T-helper 22 cell (primary cell): ENCODE data around the gene RNF144B.

Experiments used
- DNase-seq: peaks from one replicate; pipeline ENCODE4 v3.0.0-alpha.2; 2020; ENCODE audit warnings: low read depth

Gene RNF144B

DNA sequence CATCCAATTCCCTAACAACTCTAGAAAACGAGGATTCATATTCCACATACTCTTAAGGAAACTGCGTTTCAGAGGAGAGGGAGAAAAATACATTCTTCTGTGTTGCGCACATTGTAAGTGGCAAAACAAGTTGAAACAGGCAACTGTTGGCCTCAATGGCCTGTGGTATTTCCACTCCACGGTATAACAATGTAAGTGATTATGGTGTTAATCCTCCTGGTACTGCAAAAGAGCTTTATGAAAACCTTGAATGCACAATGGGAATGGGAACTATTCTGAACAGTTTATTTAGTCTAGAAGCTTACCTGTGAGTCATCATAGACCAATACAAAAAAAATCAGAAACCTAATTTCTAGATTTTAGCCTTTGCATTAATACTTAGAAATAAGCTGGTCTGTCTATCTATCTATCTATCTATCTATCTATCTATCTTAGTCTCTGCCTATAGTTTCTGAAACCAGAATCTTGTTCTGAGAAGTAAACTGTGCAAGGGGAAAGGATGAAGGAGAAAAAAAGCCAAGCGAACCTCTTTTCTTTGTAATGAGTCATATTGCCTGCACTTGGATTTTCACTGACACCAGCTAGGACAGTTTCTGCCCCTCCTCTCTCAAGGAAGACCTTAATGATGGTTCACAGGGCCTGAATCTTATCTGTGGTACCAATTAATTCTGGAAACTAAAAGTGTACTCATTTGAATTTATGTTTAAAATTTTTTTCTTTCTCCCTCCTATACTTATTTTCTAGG is 101.5 kb downstream of the RNF144B start:
- DNase-seq, result no peak

DNA sequence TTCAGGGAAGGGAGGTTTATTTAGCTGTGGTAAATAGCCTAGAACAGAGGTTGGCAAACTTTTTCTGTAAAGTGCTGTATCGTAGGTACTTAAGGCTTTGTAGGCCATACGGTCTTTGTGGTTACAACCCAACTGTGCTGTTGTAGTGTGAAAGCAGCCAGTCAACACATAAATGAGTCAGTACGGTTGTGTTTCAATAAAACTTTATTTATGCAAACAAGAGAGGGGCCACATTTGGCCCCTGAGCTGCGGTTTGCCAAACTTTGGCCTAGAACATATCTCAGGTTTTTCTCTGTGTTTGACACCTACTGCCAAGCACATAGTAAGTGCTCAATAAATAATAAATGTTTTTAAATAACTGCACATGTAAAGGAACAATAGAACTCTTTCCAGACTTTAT is 102.2 kb downstream of the RNF144B start:
- no peak for DNase-seq

GRCh38 chr6:18491308-18492045 is 104.3 kb downstream of the RNF144B start:
- no peak for DNase-seq

DNA sequence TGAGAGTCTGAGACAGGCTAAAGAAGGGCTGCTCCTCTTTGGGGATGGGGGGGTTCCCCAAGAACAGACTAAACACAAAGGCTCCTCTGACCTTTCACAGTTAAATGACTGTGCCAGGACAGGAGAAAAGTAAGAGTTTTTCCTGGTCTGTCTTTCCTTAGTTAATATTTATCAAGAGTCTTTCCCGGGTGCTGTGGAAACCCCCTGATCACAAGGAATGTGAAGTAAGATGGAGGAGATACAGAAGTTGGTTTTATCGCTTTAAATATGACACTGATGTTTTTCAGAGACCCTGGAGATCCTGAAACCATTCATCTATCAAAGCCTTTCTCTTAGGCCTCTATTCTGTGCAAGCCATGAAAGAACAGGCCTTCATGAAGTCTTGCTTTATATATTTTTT is 105.8 kb downstream of the RNF144B start:
- DNase-seq, result no peak

- DNase-seq, result no peak
Measured at GRCh38 chr6:18493382-18493891, 106.3 kb downstream of the RNF144B start.

DNA sequence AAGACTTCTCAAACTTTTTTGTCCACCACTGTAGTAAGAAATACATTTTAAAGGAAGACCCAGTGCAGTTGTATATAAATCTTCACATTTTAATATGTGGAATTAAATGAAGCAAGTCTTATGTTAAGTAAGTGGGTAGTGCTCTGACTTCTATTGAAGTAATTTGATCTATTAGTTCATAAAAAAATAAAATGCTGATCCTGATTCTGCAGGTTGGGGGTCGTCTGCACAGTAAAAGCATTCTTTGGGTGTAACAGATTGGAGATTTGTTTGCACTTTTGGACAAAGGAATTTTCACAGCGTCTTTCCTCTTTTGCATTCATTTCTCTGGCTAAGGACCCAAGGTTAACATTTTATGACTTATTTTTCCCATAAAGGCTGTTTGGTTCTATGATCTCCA is 106.8 kb downstream of the RNF144B start:
- no peak for DNase-seq

DNA sequence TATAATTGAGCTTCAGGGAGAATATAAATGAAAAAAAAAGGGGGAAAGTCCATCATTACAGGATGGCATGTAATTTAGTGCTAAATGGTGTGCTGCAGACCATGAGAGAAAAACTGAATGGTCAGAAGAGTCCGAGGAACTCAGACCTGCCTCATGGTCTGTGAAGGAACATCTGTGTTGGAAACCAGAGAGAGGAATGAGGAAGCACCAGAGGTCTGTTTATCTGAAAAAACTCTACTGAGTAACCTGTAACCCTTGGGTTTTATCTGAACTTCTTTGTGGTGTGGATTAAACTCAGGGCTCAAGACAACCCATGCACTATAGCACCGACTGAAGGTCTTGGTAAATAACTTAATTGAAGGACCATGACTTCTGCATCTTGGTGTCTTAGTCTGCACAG is 108.1 kb downstream of the RNF144B start:
- no peak for DNase-seq

DNA sequence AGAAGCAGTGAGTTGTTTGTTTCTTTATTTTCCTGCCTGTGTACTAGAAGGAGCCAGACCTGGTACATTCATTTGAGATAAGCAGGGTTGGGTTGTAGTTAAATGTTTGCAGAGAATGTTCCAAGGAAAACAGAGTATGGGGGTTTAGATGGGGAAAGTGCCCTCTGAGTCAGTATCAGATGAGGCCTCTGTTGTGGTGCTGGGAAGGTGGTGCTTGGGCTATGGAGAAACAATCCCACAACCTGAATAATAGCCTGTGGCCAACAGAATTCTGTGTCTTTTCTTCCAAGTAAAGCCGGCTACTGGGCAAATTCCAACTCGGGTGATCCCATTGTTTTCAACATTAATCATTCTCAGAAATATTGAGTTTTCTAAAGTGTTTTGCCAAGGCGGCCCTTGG is 109.3 kb downstream of the RNF144B start:
- DNase-seq, result no peak

GRCh38 chr6:18497006-18497405 is 109.9 kb downstream of the RNF144B start:
- DNase-seq, result no peak

DNA sequence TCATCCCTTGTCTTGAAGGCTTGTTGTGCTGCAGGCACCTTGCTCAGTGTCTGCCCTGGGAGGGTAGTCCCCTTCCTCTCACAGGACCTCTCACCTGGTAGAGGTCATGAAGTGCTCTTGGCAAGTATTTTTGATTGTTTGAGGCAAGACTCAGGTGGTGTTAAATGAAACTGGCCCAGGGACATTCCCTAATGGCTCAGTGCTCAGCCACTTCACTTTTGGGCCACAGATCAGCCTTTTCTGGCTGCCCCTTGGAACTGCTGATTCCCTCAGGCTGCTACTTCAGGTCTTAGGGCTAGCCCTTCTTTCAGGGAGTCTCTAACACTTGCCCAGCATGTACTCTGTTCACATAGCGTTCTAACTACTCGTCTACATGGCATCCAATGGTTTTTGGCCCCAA is 111.3 kb downstream of the RNF144B start:
- no peak for DNase-seq

GRCh38 chr6:18500921-18501662 is 113.9 kb downstream of the RNF144B start:
- no peak for DNase-seq

DNA sequence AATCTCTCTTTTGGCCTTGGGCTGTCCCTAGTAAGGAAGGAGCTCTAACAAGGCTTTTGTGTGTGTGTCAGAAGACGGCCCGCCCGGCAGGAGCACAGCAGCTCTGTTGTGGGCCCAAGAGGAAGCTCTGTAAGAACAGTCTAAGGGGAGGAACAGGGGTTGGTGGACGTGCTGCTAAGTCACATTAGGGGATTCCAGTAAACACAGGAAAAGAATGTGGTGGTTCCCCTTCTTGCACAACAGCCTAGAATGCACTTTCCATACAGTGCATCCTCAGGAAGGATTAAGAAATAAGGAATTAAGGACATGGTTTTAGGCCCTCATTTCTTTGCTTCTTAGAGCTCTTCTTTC is 114.5 kb downstream of the RNF144B start:
- DNase-seq, result no peak

DNA sequence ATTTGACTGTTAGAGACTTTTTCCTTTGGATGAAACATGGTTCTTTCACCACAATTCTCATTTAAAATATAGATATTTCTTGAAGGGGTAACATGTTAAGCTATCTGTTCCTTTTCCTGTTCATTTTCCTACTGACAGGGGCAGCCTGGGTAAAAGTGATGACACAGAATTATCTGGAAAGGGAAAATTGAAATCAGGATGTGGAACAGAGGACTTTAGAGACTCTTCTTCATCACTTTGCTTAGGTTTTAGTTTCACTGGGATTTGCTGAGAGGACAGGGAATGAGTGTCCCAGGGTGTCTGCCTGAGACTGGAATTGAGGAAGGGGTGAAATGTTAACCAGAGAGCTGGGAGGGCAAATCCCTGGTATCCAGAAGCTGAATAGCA is 116.0 kb downstream of the RNF144B start:
- no peak for DNase-seq

DNA sequence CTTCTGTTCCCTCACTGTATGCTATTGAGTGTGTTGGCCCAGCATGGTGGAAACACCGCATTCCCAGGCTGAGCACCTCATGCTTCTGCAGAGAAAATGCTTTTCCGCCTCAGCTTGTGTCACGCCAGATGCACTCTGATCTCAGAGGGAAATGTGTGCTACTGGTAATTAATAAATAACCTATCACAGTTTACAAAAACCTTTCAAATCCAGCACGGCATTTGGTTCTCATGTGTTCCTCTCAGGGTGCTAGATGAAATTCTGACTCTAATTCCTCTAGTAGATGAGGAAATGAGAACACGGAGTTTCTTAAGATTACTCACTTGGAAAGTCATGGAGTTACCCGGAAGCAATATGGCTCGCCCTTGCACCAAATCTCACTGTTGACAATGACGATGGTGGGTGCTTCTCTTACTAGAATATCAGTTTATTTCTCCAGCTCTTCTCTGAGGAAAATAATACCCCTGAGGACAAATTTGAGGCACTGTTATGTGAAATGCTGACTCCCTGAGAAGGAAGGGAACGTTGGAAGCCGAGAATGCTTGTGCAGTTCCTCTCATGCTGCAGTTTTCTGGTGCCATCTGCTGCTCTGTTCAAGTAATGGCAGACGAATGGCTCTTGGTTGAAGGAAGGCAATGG is 116.6 kb downstream of the RNF144B start:
- no peak for DNase-seq

DNA sequence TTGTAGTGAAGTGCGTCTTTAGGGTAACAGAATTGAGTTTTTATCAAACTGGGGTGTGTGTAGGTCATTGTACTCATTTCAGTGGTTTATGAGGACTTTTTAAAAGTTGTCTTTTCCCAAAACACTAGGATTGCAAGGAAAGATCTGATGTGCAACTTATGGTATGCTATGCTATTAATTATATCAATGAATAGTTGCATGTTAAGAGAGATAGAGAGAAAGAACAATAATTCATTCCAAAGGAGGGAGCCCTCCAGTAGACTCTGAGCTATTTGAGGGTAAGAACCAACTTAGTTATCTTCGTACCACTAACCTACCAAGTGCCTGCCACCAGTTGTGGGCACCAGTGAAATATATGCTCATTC is 117.1 kb downstream of the RNF144B start:
- no peak for DNase-seq

- no peak for DNase-seq
Measured at GRCh38 chr6:18506382-18507017, 119.3 kb downstream of the RNF144B start.

- no peak for DNase-seq
Measured at GRCh38 chr6:18507018-18507415, 119.9 kb downstream of the RNF144B start.

DNA sequence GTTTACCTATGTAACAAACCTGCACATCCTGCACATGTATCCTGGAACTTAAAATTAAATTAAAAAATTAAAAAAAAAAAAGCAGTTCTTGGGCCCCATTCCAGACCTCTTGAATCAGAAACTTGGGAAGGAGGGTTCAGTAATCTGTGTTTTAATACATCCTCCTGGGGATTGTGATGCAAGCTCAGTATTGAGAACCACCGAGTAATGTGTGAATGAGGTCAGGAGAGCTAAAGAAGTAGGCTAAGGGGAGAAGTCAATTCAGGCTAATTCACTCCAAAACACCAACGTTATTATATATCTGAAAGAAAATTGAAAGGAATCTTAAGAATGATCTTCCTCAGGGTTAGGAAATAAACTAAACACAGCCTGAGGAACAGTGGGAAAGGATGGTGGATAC is 120.4 kb downstream of the RNF144B start:
- DNase-seq, result no peak

DNA sequence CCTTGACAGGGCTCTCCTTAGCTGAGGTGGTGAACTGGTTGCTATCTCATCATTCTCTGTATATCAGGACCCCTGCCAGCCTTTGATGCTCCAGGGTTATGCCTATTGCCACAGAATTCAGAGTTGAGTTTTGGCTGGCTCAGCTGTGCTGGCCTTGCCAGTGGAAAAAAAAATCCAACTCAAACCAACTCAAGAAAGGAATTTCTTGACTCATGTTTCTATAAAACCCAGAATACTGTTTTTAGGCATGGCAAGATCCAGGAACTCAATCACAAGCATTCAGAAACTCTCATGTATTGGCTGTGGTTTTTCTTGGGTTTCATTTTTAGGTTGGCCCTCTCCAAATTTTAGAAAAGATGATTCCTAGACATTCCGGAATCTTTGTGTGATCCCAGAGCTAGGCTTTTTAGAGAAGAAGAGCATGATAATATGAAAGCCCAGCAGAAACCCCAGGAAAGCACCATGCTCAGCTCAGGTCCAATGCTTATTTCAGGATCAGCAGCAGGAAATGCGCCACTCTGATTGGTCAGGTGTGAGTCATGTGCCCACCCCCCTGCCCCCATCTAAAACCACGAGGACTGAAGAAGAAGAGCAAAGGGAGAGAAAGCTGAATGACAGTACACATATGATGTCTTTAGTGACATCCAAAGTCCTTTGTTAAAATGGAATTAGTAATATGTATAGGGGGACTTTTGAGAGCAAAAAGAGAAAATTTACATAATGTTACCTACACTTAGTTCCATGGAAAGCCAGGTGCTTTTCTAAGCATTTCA is 122.9 kb downstream of the RNF144B start:
- DNase-seq, result no peak

DNA sequence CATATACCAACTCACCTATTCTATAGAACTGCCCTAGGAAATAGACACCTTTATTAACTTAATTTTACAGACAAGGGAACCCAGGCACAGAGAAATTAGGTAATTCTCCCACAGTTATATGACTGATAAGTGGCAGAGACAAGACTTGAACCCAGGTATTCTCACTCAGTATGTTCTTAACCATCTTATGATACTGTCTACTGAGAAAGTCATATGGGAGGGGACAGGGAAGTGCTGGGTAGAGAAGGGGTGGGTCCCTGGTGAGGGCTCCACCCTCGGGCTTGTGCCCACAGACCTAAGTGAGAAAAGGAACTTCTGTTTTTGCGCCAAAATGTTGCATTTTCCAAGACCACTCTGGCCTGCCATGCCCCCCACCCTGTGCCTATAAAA is 123.5 kb downstream of the RNF144B start:
- no peak for DNase-seq

- DNase-seq, result no peak
Measured at GRCh38 chr6:18511211-18511610, 124.1 kb downstream of the RNF144B start.
